Measurements from ENCODE around the gene MORN5.
A peak's percentile ranks its signal among the peaks of the same experiment; 100 is the strongest.

The MORN5 gene

GRCh38 chr9:122192914-122193525 lies 33.3 kb downstream of the MORN5 start:
- DNase-seq = no peak

GRCh38 chr9:122193651-122194050 lies 33.9 kb downstream of the MORN5 start:
- no peak for DNase-seq

GRCh38 chr9:122195875-122196274 lies 36.2 kb downstream of the MORN5 start:
- no peak for DNase-seq

- peak; percentile 60 for DNase-seq
Observed at GRCh38 chr9:122197426-122197825, 37.7 kb downstream of the MORN5 start.

GRCh38 chr9:122197882-122198281 lies 38.2 kb downstream of the MORN5 start:
- DNase-seq = no peak

GRCh38 chr9:122200960-122201595 lies 41.4 kb downstream of the MORN5 start:
- no peak for DNase-seq

GRCh38 chr9:122201641-122202040 lies 41.9 kb downstream of the MORN5 start:
- no peak for DNase-seq

- DNase-seq = no peak
Observed at GRCh38 chr9:122202111-122202510, 42.4 kb downstream of the MORN5 start.

- DNase-seq = no peak
Observed at GRCh38 chr9:122204055-122204454, 44.3 kb downstream of the MORN5 start.

- DNase-seq = no peak
Observed at GRCh38 chr9:122204491-122204890, 44.8 kb downstream of the MORN5 start.

- no peak for DNase-seq
Observed at GRCh38 chr9:122205176-122205575, 45.5 kb downstream of the MORN5 start.

- DNase-seq = no peak
Observed at GRCh38 chr9:122206118-122207046, 46.7 kb downstream of the MORN5 start.

- DNase-seq = no peak
Observed at GRCh38 chr9:122207096-122207495, 47.4 kb downstream of the MORN5 start.

- no peak for DNase-seq
Observed at GRCh38 chr9:122209451-122209850, 49.7 kb downstream of the MORN5 start.

- DNase-seq = no peak
Observed at GRCh38 chr9:122212473-122213004, 52.8 kb downstream of the MORN5 start.

- no peak for DNase-seq
Observed at GRCh38 chr9:122213102-122213588, 53.4 kb downstream of the MORN5 start.

- peak; percentile 91 for DNase-seq
Observed at GRCh38 chr9:122213589-122214413, 54.1 kb downstream of the MORN5 start.

GRCh38 chr9:122214507-122214906 lies 54.8 kb downstream of the MORN5 start:
- DNase-seq = no peak

GRCh38 chr9:122215663-122216062 lies 56.0 kb downstream of the MORN5 start:
- DNase-seq = no peak

- no peak for DNase-seq
Observed at GRCh38 chr9:122216138-122216797, 56.6 kb downstream of the MORN5 start.

GRCh38 chr9:122216798-122217418 lies 57.2 kb downstream of the MORN5 start:
- no peak for DNase-seq
